Heart right ventricle (tissue), 16 donors: ENCODE measurements around the gene SLC3A2. TPM values are rescaled to one million over a fixed set of nuclear protein-coding genes. Genes with fewer than 3 reads are reported as not detected.

ENCODE experiments used
- ATAC-seq, 8 donors: fragments of 200-7000 bp; cut with Tn5 transposase; one replicate each; pipeline ENCODE4 v1.9.1; 2020; ENCODE audit warnings: mild to moderate bottlenecking in 8 of 8, moderate library complexity in 8 of 8, moderate number of reproducible peaks in 1 of 8
- DNase-seq, 2 donors: peaks; one replicate each; pipeline ENCODE4 v3.0.0-alpha.2; 2020
- H3K27ac ChIP-seq, 10 donors: fragments of 200-600 bp; sonication (generic) in 2 of 10; one replicate each; pipeline versions ENCODE4 v1.5.0 to v1.8.0; 2020 to 2022; ENCODE audit warnings: mild to moderate bottlenecking in 3 of 10
- H3K27me3 ChIP-seq, 7 donors: fragments of 200-600 bp; one replicate each; pipeline ENCODE4 v1.8.0; 2021 to 2022; ENCODE audit warnings: mild to moderate bottlenecking in 2 of 7
- H3K36me3 ChIP-seq, 9 donors: fragments of 200-600 bp; sonication (generic) in 1 of 9; one replicate each; pipeline versions ENCODE4 v1.5.0 to v1.8.0; 2020 to 2022; ENCODE audit warnings: mild to moderate bottlenecking in 2 of 9
- H3K4me1 ChIP-seq, 9 donors: fragments of 200-600 bp; sonication (generic) in 1 of 9; one replicate each; pipeline versions ENCODE4 v1.5.0 to v1.8.0; 2020 to 2022; ENCODE audit warnings: mild to moderate bottlenecking in 4 of 9
- H3K4me3 ChIP-seq, 10 donors: fragments of 200-600 bp; sonication (generic) in 2 of 10; one replicate each; pipeline versions ENCODE4 v1.5.0 to v1.8.0; 2020 to 2022; ENCODE audit warnings: mild to moderate bottlenecking in 7 of 10, moderate library complexity in 2 of 10
- H3K9me3 ChIP-seq, 11 donors: fragments of 200-600 bp in 10 of 11; sonication (generic) in 2 of 11; one replicate each; pipeline versions ENCODE4 v1.5.0 to v1.8.0; 2013 to 2022; ENCODE audit warnings: mild to moderate bottlenecking in 2 of 11, control low read depth in 1 of 11, moderate library complexity in 1 of 11
- WGBS, 2 donors: extraction: QIAGEN DNeasy Blood & Tissue Kit; methylation state at CpG; one replicate each; pipeline ENCODE4 v1.1.7; 2013; ENCODE audit warnings: inconsistent platforms in 1 of 2; 5-methylcytosine and 5-hydroxymethylcytosine counted together
- intact Hi-C, 10 donors: fragments of 100-400 bp; cut with DNase I; formaldehyde crosslinking; loops; one replicate each; pipeline versions ENCODE4 v1.11.1 to v1.14.2; 2022
- polyA plus RNA-seq, 2 donors: library from polyadenylated mRNA; stranded (reverse); fragments of 200-250 nt; gene quantifications; one replicate each; pipeline ENCODE4 v1.2.3, GENCODE V29; 2013
- total RNA-seq, 10 donors: library from RNA; stranded (reverse); fragmentation: NEBNext Ultra II Directional in 3 of 10; extraction: Animal tissue kit (Norgen Biotek cat#: 25700) in 3 of 10; gene quantifications; one replicate each; pipeline versions ENCODE4 v1.2.1 to v1.2.4, GENCODE V29; 2021 to 2023
- TF ChIP-seq, protein P1 (sequence below), 9 donors: fragments of 200-600 bp; sonication (generic) in 2 of 9; IDR thresholded peaks; one replicate each; pipeline versions ENCODE4 v1.5.0 to v1.8.0; 2021 to 2022; ENCODE audit warnings: antibody characterized with exemption in 9 of 9, mild to moderate bottlenecking in 5 of 9, moderate library complexity in 1 of 9
- donor health status: Arrhythmogenic right ventricular cardiomyopathy.
- donor health status: ischemic (EF 13 %, LVEDD 7.1; RV severe dilation, severe dysfunction).
- donor health status: healthy with polysubstance abuse.
- donor health status: DM: no; HTN: yes; CAD: no.
- donor health status: DM: no; HTN: no; CAD: no.
- donor health status: ischemic (EF 25% LVEDD 6.9; RV normal size, moderate dysfunction).
- donor health status: ischemic (EF 25% LVEDD 5.7; RV mildly dilated, moderate dysfunction).
- donor health status: healthy.
- donor health status: DM: yes; HTN: yes; CAD: no.
- donor health status: Ischemic cardiomyopathy.
- donor health status: ischemic (EF 35%, LVEDD 5.7; RV mildly dilated, moderate dysfunction).
- donor health status: nonischemic (EF 11% LVEDD 7.7; RV severe dilation, severe dysfunction).
- donor health status: DM: yes; HTN: yes; CAD: no.
- donor health status: PGD.
- donor health status: ischemic (EF 29% LVEDD 5.4; RV normal size, mild dysfunction).
- donor health status: nonischemic (EF 23%, LVEDD 6.1; RV moderate dilation, normal function).

The SLC3A2 gene
- total and polyA plus RNA-seq, 12 donors: 32.0 to 110 (median 42.6) TPM

DNA sequence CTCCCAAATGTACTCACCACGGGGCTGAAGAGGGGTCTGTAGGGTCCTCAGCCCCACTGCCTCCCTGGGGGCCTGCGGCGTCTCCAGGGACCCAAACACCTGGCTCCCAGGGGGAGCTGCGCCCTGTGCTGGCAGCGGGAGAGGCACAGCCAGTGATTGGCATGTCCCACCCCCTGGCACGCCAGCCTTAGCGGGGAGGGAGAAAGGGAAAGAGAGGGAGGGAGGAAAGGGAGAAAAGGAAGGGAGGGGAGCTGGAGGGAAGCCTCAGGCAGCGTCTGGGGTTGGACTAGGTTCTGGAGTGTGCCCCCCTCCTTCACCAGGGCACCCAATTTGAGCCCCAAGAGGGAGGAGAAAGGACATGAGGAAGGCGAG is 40.5 kb downstream of the SLC3A2 start, which contains the start of gene CHRM1:
TSS of gene CHRM1 (minus strand) at position 163 of the 372 bp plus-strand sequence. CDS start 10,263 bp downstream, outside the sequence.
- ATAC-seq (peak in 1 of 8 donors; percentile 11), DNase-seq (no peak)
- TF ChIP-seq, protein P1, sequence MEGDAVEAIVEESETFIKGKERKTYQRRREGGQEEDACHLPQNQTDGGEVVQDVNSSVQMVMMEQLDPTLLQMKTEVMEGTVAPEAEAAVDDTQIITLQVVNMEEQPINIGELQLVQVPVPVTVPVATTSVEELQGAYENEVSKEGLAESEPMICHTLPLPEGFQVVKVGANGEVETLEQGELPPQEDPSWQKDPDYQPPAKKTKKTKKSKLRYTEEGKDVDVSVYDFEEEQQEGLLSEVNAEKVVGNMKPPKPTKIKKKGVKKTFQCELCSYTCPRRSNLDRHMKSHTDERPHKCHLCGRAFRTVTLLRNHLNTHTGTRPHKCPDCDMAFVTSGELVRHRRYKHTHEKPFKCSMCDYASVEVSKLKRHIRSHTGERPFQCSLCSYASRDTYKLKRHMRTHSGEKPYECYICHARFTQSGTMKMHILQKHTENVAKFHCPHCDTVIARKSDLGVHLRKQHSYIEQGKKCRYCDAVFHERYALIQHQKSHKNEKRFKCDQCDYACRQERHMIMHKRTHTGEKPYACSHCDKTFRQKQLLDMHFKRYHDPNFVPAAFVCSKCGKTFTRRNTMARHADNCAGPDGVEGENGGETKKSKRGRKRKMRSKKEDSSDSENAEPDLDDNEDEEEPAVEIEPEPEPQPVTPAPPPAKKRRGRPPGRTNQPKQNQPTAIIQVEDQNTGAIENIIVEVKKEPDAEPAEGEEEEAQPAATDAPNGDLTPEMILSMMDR (IDR thresholded peaks at IDR 0.05): no peak
- WGBS, 2 donors: 35 to 36% methylated on average over 8 to 9 of the region's 9 CpGs
- no peak within 1 kb of the TSS for H3K4me3 ChIP-seq
- intact Hi-C loops: no loop called here
- peaks cover 6 to 35% (median 21%) of the 10 kb centered on the region in 9 donors for H3K4me1 ChIP-seq
- H3K27me3 ChIP-seq: peaks cover 0 to 59% (median 50%) of the 10 kb centered on the region in 7 donors
- H3K27ac ChIP-seq: no peak within 1 kb of the TSS
- H3K36me3 ChIP-seq: no peaks in the 10 kb centered on the region
- no peaks in the 10 kb centered on the region for H3K9me3 ChIP-seq

DNA sequence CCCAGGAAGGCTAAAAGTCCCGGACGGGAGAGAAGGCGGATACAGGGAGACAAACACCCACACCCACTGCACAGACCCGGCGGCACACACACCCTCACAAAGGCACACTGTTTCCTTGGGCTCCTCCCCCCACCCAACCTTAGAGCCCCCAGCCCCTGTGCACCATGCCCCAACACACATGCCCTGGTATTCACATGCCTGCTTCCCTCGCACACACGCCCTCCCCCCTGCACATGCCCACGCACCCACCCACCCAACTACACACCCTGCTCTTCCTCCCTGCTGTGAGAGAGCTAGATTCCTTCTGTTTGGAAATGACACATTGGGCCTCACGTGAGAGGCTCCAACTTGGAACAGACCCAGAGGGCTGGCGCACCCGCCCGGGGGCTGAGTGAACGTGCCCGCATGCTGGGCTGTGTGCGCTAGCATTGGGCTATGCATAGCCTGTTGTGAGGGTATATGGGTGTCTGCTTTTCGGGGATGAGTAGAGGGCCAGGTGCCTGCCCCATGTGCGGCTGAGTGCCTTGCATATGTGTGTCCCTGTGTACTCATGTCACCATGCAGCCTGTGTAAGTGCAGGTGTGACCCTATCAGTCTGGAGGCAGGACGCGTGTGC is 41.0 kb downstream of the SLC3A2 start:
- H3K27ac ChIP-seq: no peak overlapping the region
- H3K27me3 ChIP-seq: peaks cover 0 to 64% (median 55%) of the 10 kb centered on the region in 7 donors
- WGBS, 2 donors: 31 to 33% methylated on average over 19 of the region's 19 CpGs
- peak in 3 of 8 donors; percentile 2 to 38 (median 37) for ATAC-seq
- no peak overlapping the region for H3K4me3 ChIP-seq
- intact Hi-C loops: no loop called here
- TF ChIP-seq, protein P1 (IDR thresholded peaks at IDR 0.05): no peak
- no peaks in the 10 kb centered on the region for H3K9me3 ChIP-seq
- DNase-seq: no peak
- H3K4me1 ChIP-seq: peaks cover 6 to 40% (median 26%) of the 10 kb centered on the region in 9 donors
- H3K36me3 ChIP-seq: no peaks in the 10 kb centered on the region

DNA sequence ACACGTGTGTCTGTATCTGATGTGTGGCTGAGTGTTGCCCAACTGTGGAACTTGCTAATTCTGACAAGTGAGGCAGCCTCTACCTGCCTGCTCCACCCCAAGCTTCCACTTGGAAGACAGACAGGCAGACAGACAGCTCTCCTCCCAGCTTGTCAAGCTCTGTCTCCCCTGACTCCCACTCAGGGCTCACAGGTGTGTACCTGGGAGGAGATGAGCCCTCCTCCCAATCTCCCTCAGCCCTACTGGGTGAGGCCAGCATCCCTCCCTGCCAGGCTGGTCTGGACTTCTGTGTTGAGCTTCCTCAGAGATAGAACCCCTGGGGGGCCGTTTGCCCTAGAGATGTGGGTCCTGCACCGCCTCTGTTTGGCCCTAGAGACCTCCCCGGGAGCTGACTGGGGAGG is 41.5 kb downstream of the SLC3A2 start:
- H3K27me3 ChIP-seq: peaks cover 0 to 70% (median 60%) of the 10 kb centered on the region in 7 donors
- intact Hi-C loops: no loop called here
- ATAC-seq (no peak), DNase-seq (no peak)
- H3K4me3 ChIP-seq: no peak overlapping the region
- H3K36me3 ChIP-seq: no peaks in the 10 kb centered on the region
- TF ChIP-seq, protein P1 (IDR thresholded peaks at IDR 0.05): no peak
- no peak overlapping the region for H3K27ac ChIP-seq
- peaks cover 6 to 45% (median 30%) of the 10 kb centered on the region in 9 donors for H3K4me1 ChIP-seq
- 63% methylated on average over 4 of the region's 4 CpGs for WGBS, 2 donors
- H3K9me3 ChIP-seq: no peaks in the 10 kb centered on the region

DNA sequence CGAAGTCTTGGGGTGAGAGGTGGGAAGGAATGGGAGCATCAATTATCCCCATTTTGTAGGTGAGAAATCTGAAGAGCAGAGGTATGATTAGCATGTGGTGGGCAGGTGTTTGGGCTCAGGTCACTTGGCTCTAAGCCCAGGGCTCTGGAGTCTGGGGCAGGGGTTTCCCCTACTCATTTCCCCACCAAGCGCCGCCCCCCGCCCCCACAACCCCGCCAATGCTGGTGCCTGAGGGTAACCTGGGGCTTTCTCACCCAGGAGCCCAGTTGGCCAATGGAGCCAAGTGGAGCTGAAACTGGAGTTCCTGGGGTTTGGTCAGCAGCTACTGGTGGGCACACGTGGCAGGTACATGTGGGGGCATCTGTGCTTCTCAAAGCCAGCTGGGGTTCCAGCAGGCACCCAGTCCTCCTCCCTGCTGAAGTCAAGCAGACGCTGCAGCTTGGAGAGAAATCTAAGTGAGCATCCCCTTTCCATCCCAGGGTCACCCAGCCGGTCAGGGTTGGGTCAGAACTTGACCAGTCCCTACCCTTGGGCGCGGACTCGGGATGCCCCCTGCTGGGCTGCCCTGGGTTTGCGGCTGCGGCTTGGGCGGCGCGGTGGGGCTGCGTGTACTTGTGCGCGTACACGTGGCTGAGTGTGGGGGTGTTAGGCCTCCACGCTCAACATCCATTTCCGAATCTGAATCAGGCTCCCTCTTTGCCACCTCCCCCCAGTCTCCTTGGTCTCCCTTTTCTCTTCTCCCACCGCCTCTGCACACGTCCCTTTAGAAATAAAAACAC is 42.1 kb downstream of the SLC3A2 start:
- intact Hi-C loops: no loop called here
- WGBS, 2 donors: 39 to 40% methylated on average over 24 of the region's 24 CpGs
- ATAC-seq (no peak), DNase-seq (no peak)
- no peaks in the 10 kb centered on the region for H3K36me3 ChIP-seq
- peaks cover 0 to 76% (median 67%) of the 10 kb centered on the region in 7 donors for H3K27me3 ChIP-seq
- peaks cover 6 to 45% (median 30%) of the 10 kb centered on the region in 9 donors for H3K4me1 ChIP-seq
- H3K4me3 ChIP-seq: peak overlapping the region in 3 of 10 donors; percentile 31 to 42 (median 32)
- H3K9me3 ChIP-seq: no peaks in the 10 kb centered on the region
- H3K27ac ChIP-seq: no peak overlapping the region
- TF ChIP-seq, protein P1 (IDR thresholded peaks at IDR 0.05): peak in 7 of 9 donors; percentile 14 to 39 (median 23)
